SH-SY5Y (cell line): ENCODE results near the gene ADRA2C.

Experiments used
- GATA2 ChIP-seq: IDR thresholded peaks from 2 replicates; pipeline ENCODE4 v1.6.1; 2011; ENCODE audit warnings: mild to moderate bottlenecking, low read depth, low read length
- GATA3 ChIP-seq: IDR thresholded peaks from 2 replicates; pipeline ENCODE4 v1.6.1; 2011; ENCODE audit warnings: low read depth, mild to moderate bottlenecking, low read length, moderate library complexity

Gene ADRA2C

DNA sequence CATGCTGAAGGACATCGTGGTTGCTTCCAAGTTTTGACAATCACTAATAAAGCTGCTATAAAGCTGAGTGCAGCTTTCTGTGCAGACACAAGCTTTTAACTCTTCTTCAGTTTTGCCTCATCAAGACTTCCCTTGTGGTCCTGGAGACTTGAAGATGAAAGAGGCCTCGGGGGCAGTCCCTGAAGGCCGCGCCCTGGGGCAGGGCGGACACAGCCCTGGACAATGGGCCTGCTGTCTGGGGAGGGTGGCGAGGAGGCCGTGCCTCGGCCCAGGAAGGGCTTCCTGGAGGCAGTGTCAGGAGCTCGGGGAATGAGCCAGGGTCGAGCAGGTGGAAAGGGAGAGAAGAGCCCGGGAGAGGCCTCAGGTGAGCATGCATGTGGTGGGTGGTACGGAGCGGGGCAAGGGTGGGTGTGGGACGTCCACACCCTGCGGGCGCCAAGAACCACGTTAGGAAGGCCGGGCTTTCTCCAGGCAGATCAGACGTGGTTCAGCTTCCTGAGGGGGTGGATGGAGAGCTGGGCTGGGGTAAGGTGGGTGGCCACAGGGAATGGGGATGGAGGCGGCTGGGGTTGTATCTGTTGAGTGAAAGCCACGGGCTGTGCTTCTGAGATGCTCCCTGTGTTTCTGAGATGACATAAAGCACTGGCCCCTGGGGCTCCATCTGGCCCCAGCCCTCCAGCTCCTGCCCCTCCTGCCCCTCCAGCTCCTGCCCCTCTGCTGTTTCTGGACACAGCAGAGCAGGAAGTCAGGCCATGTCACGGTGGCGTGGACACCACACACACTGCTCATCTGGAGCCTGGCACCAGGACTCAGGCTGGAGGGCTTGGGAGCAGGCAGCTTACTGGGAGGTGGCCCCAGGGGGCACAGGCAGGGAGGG lies 21.5 kb downstream of the ADRA2C start:
- TF ChIP-seq GATA2 (no peak), GATA3 (no peak)

DNA sequence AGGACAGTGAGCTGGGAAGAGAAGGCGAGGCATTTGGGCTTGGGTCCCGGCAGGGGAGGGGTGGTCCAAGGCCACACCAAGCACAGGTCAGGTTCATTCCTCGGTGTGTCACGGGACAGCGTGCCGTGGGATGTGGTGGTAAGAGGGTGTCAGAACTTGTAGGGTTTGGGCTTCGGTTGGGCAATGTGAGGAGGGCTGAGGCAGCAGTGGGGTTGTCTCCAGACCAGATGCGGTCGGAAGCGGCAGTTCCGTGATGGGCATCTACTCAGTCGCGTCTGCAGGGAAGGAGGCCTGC lies 22.1 kb downstream of the ADRA2C start:
- no peak for TF ChIP-seq GATA3

DNA sequence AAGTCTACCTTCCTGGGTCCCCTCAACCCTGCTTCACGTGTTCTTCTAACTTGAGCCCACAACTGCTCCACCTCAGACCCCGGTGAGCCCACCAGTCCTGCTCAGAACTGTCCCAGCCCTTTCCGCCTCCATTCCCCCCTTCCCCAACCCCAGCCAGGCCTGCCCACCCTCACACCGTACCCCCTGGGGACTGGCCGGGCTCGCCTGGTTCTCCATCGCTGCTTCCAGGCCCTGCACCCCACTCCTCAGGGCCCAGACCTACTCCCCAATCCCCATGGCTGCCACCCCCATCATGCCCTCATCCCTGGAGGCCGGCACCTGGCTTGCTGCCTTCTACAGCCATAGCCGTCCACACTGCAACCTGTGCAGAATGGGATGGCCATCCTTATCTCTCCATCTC lies 23.4 kb downstream of the ADRA2C start:
- no peak for TF ChIP-seq GATA3
- peak; percentile 55 for TF ChIP-seq GATA2

DNA sequence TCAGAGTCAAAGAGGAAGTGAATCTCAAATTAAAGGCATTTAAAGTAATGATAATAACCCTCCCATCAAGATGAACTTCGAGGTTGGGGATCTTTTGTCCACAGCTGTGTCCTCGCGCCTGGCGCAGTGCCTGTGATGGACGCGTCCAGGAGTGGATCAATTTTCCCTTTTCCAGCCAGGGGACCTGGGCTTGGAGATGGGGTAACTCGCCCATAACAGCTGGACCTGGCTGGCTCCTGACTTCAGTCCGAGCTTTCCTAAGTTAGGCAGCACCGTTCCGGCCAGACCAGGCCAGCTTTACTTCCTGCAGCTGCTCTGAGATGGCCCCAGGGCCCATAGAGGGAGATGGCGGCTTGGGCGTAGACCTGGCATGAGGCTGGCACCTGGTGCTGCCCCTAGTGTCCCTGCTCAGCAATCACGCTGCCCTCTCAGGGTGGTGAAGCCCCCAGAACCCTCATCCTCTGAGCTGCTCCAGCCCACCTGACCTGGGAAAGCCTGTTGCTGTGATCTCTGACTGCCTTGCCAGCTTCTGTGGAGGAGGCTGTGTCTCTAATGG lies 23.9 kb downstream of the ADRA2C start:
- TF ChIP-seq GATA3 (no peak), GATA2 (no peak; the same call in 1 of the 2 replicates)

DNA sequence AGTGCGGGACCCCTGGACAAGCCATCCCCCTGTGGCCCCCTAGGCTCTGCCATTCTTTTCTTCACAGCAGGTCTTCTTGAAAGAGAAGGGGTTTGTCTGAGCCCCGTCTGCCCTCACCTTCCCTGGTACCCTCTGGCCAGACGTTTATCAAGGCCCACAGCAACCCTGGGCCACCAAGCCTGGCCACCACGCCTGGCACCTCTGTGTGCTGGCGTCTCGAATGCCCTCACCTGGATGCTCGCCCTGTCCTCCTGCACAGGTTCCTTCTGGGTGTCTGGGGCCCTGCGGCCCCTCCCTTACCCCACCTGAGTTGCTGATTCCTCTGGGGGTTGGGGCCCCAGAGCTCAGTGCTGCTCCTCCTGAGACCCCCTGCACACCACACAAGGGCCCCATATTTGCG lies 25.1 kb downstream of the ADRA2C start:
- TF ChIP-seq GATA2 (no peak), GATA3 (no peak)

DNA sequence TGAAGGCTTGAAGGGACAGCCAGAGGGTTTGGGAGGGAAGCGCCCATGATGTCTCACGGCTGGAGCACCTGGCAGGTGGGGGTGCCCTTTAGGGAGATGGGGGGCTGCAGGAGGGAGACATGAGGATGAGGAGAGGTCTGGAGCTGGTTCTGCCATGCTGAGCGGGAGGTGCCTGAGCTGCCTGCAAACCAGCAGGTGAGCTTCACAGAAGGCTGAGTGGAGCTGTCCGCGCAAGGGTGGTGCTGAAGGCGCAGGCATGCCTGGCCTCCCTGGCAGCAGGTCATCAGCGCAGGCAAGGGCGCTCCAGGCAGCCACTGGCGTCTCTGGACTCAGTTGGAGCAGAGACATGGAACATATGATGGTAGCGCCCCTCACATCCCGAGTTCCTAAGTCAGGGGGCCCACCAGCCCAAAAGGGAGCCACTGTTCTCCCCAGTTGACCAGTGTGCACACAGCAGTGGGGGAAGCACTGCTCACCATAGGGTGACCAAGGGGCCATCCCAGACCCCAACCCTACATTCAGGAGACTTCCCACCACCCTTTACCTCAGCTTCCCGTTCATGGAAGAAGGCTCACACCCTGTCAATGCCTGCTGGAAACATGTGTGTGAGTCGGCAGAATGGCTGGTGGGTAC lies 25.8 kb downstream of the ADRA2C start:
- TF ChIP-seq GATA2 (no peak), GATA3 (no peak)

DNA sequence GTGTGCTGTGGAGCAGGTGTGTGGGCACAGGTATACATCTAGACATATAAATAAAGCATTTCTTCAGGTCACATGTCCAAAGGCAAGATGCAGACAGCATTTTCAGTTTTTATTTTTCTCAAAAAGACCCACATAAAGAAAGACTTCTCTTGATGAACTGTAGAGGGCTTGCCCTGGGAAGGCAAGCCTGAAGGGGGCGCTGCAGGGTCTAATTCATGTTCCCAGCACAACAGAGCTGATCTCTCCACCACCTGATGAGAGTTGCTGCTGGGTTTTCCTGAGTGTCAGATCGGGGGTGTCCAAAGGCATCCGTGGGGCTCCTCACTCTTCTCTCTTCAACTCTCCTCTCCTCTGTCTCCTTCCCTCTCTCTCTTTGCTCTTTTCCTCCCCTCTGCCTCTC lies 26.6 kb downstream of the ADRA2C start:
- TF ChIP-seq GATA3 (no peak), GATA2 (no peak)

DNA sequence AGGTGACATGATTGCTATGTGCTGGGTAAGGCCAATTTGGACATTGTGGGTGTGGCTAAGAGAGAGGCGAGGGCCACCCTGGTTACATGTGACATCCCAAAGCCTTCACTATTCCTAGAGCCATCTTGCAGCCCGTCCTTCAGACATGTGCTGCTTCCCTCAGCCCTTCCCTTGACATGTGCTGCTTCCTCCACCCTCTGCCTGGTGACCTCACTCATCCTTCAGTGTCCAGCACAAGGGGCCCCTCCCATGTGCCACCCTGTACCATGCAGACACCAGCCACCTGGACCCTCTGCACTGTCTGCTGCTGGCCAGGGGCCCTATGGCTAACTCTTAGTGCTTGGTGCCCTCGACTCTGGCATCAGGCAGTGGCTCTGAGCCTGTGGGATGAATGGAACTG lies 27.4 kb downstream of the ADRA2C start:
- TF ChIP-seq GATA3: no peak
- TF ChIP-seq GATA2: no peak

DNA sequence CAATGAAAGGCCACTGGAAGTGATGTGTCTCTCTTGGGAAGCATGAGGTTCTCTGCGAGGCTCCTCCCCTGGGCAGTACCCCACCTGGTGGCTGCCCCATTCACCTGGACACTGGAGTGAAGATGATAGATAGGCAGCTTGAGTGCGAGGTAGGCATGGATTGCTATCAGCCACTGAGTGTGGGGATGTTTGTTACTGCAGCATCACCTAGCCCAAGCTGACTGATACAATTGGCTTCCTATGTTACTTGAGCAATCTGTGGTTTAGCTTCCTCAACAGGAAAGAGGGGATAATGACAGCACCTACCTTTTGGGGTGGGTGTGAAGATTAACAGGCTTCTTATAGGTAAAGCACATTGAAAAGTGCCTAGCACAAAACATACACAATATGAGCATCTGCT lies 30.8 kb downstream of the ADRA2C start:
- no peak for TF ChIP-seq GATA2
- TF ChIP-seq GATA3: no peak

DNA sequence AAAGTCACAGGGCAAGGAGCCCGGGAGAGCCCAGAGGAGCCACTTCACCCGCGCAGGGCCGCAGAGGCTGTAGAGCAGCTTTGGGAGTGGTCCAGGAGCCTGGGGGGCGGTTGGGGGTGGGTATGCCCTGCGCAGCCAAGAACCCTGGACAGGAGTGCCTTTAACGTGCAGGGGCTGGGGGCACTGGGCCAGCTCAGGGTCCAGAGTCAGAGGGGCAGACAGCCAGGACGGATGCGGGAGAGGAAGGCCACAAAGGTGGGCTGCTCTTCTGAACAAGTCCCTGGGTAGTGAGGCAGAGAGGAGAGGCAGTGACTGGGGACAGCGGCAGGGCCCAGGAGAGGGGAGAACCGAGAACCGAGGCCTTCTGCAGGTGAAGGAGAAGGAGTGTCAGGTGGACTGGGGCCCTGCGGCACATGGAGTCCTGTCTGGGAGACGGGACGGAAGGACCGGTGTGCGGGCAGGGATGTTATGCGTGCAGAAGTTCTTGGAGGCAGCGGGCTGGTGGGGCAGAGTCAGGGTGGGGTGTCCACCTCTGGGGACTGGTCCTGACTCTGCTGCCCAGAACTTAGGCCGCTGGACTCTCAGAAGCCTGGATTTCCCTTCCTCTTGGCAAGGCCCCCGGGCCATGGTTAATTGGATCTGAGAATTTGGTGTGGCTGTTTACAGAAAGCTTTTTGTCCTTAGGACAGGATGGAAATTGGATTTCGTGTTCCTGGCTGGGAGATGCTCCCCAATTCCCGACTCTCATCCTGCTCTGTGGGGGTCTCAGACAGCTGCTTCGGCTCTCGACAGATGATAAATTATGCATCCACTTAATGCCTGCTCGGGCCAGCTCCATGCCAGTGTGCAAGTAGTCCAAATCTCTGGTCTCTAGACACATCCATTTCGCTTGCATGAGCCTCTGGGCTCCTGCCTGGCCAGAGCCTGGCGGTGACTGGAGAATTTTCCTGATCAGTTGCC lies 31.9 kb downstream of the ADRA2C start:
- no peak for TF ChIP-seq GATA3
- TF ChIP-seq GATA2: no peak

DNA sequence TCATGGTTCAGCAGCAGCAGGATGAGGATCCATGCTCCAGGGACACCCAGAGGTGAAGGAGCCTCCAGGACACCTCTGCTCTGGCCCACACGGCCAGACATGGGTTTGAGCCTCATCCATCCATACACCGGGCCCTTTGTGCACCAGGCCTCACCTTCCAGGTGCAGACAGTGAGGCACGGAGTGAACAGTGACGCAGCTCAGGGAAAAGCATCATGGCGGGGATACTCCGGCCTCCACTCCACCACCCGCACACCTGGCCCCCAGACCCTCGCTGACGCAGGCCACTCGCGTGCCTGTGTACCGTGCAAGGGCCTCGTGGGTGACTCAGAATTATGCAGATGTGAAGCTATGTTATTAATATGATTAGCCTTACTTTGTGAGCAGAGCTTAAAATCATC lies 33.3 kb downstream of the ADRA2C start:
- TF ChIP-seq GATA3 (no peak), GATA2 (no peak)

DNA sequence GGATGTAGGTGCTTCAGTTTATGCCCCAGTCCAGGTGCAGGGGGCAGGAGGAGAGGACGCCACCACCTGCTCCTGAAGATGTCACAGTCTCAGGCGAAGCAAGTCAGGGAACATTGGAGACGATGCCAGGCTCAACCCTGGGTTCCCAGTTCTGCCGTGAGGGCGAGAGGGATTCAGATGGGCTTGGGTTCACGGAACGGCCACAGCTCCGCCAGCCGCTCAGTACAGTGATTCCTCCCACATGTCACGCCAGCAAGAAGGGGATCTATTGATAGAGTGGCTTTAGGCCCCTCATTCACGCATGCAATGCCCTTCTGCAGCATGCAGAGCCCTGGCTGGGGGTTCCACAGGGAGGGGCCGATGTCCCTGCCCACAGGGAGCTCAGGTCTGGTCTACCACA lies 34.2 kb downstream of the ADRA2C start:
- TF ChIP-seq GATA3 (no peak), GATA2 (no peak)

DNA sequence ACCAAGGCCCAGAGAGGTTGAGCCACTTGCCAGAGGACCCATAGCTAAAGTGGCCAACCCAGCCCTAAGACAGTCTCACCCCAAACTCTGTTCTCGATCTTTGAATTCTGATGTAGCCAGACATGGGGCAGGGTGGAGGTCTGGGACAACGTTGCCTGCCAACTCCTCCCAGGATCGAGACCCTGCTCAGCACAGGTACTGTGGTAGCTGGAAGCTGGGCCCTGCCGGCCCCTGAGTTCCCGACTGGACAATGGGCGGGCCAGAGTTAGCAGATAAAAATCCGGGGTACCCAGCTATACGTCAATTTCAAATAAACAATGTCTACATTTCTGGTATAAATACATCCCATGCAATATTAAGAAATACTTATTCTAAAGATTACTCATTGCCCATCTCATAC lies 35.3 kb downstream of the ADRA2C start:
- TF ChIP-seq GATA3: no peak
- TF ChIP-seq GATA2: no peak

DNA sequence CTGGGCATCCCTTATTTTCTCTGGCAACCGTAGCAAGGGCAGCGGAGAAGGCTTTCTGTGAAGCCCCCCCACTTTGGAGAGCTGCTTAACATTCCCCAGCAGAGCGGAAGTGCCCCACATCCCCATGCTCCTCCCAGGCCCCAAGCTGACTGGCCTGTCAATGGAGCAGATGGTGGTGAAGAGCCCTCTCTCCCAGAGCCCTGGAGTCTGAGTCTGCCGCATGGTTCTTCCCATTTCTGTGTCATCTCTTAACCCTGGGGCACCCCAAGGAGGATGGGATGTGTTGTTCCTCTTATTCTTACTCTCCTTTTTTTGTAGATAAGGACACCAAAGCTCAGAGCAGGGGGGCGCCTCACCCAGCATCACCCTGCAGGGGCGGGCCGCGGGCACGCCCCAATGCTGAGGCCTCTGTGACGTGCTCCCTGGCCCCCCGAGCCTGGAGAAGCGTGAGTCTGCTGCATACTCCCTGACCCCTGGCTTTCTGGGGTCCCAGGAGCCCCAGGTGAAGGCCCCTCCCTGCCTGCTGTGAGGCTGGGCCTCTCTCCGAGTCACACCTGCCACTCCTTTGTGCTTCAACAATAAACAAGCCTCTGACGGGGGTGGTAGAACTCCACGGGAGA lies 35.9 kb downstream of the ADRA2C start:
- TF ChIP-seq GATA3 (no peak), GATA2 (no peak)
